Measurements from ENCODE around the gene CFAP299.
"Not testable (repeated sequence)": the region's sequence is repeated elsewhere in the genome, so short reads cannot be mapped to it uniquely, and the experiment has no call there.

Gene CFAP299

GRCh38 chr4:80307183-80307735, 28.3 kb upstream of the CFAP299 start:
- H3K36me3 ChIP-seq: no peaks in the 10 kb centered on the region
- H3K4me2 ChIP-seq: no peak overlapping the region

GRCh38 chr4:80307774-80308465, 27.6 kb upstream of the CFAP299 start:
- Histone ChIP-seq H3K9ac (no peak overlapping the region), H3K27ac (no peak overlapping the region), H3K9me3 (replicated peaks in 1 of 11) (peaks cover 0 to 3% (median 2%) of the 10 kb centered on the region in 11 experiments; a peak in 13 of 22 replicates), H4K20me1 (no peaks in the 10 kb centered on the region), H3K4me3 (no peak overlapping the region), H3K4me2 (no peak overlapping the region), H3K36me3 (no peaks in the 10 kb centered on the region), H3K4me1 (no peaks in the 10 kb centered on the region), H3K27me3 (no peaks in the 10 kb centered on the region)
- TF ChIP-seq Cebpa-rat (IDR thresholded peaks at IDR 0.05): no peak

More at GRCh38 chr4:80307183-80307735, 28.3 kb upstream of the CFAP299 start:
- H3K9ac ChIP-seq: no peak overlapping the region
- no peaks in the 10 kb centered on the region for H4K20me1 ChIP-seq
- TF ChIP-seq Cebpa-rat (IDR thresholded peaks at IDR 0.05): no peak
- H3K4me1 ChIP-seq: no peaks in the 10 kb centered on the region
- peaks cover 0 to 9% (median 7%) of the 10 kb centered on the region in 11 experiments; a peak in 13 of 22 replicates for H3K9me3 ChIP-seq (replicated peaks in 1 of 11)
- no peak overlapping the region for H3K27ac ChIP-seq
- no peak overlapping the region for H3K4me3 ChIP-seq
- H3K27me3 ChIP-seq: no peaks in the 10 kb centered on the region

DNA sequence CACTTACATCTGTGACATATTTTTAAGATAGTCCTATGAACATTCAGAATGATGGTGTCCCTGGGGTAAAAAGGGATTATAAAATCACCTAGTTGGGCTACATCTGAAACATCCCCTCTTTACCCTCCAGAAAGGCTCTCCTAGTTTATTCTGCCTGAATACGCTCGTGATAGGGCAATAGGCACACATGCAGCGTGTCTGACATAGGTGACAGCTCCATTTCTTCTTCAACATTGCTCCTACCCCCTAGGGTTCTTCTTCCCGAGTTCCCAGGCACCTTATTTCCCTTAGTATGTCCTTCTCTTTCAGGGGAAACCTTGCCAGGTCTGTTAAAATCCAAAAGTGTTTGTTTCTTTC, 27.1 kb upstream of the CFAP299 start:
- no peak overlapping the region for H3K4me3 ChIP-seq
- no peaks in the 10 kb centered on the region for H3K36me3 ChIP-seq
- TF ChIP-seq Cebpa-rat (IDR thresholded peaks at IDR 0.05): no peak
- H3K9ac ChIP-seq: no peak overlapping the region
- no peaks in the 10 kb centered on the region for H4K20me1 ChIP-seq
- no peaks in the 10 kb centered on the region for H3K4me1 ChIP-seq
- no peaks in the 10 kb centered on the region for H3K27me3 ChIP-seq
- H3K27ac ChIP-seq: no peak overlapping the region
- no peaks in the 10 kb centered on the region for H3K9me3 ChIP-seq (replicated peaks in 1 of 11)
- H3K4me2 ChIP-seq: no peak overlapping the region

- H3K27ac ChIP-seq: no peak overlapping the region
- no peaks in the 10 kb centered on the region for H4K20me1 ChIP-seq
- H3K9ac ChIP-seq: no peak overlapping the region
- no peaks in the 10 kb centered on the region for H3K9me3 ChIP-seq (replicated peaks in 1 of 11)
- no peak for TF ChIP-seq Cebpa-rat (IDR thresholded peaks at IDR 0.05)
- no peaks in the 10 kb centered on the region for H3K36me3 ChIP-seq
- no peak overlapping the region for H3K4me2 ChIP-seq
- no peak overlapping the region for H3K4me3 ChIP-seq
- H3K4me1 ChIP-seq: no peaks in the 10 kb centered on the region
- H3K27me3 ChIP-seq: no peaks in the 10 kb centered on the region
Observed at GRCh38 chr4:80309294-80310004, 26.1 kb upstream of the CFAP299 start.

- Histone ChIP-seq H3K27ac (no peak overlapping the region), H3K27me3 (no peaks in the 10 kb centered on the region), H3K4me2 (no peak overlapping the region), H3K4me3 (no peak overlapping the region), H3K4me1 (no peaks in the 10 kb centered on the region), H3K9ac (no peak overlapping the region), H3K36me3 (no peaks in the 10 kb centered on the region), H4K20me1 (no peaks in the 10 kb centered on the region), H3K9me3 (replicated peaks in 1 of 11) (no peaks in the 10 kb centered on the region)
- TF ChIP-seq Cebpa-rat (IDR thresholded peaks at IDR 0.05): no peak
Observed at GRCh38 chr4:80311130-80311529, 24.4 kb upstream of the CFAP299 start.

- no peaks in the 10 kb centered on the region for H3K4me1 ChIP-seq
- no peak for TF ChIP-seq Cebpa-rat (IDR thresholded peaks at IDR 0.05)
- H4K20me1 ChIP-seq: no peaks in the 10 kb centered on the region
- H3K9ac ChIP-seq: no peak overlapping the region
- H3K4me3 ChIP-seq: no peak overlapping the region
- no peaks in the 10 kb centered on the region for H3K27me3 ChIP-seq
- H3K36me3 ChIP-seq: no peaks in the 10 kb centered on the region
- H3K27ac ChIP-seq: no peak overlapping the region
- no peaks in the 10 kb centered on the region for H3K9me3 ChIP-seq (replicated peaks in 1 of 11)
- no peak overlapping the region for H3K4me2 ChIP-seq
Observed at GRCh38 chr4:80312124-80312523, 23.4 kb upstream of the CFAP299 start.

DNA sequence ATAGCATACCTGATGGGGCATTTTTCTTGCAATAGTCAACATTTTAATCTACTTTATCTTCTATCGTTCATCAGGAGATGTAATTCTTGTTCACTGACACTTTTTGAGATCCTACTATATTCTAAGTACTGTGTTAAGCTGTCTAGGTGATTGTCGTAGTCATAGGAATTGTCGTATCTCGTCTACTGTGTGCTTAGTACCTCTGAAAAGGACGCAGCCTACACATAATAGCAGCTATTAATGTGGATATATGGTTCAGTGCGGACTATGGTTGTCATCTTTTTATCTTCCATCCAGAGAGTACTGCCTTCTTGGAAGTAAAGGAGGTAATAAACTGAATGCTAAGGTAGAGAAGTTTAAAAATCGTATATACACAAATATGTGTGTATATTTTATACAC, 21.9 kb upstream of the CFAP299 start:
- Histone ChIP-seq H3K36me3 (no peaks in the 10 kb centered on the region), H4K20me1 (no peaks in the 10 kb centered on the region), H3K4me3 (no peak overlapping the region), H3K9ac (no peak overlapping the region), H3K9me3 (replicated peaks in 1 of 11) (no peaks in the 10 kb centered on the region), H3K4me1 (no peaks in the 10 kb centered on the region), H3K27me3 (no peaks in the 10 kb centered on the region), H3K27ac (no peak overlapping the region), H3K4me2 (no peak overlapping the region)
- no peak for TF ChIP-seq Cebpa-rat (IDR thresholded peaks at IDR 0.05)

GRCh38 chr4:80315848-80316247, 19.7 kb upstream of the CFAP299 start:
- H3K4me1 ChIP-seq, H3K27me3 ChIP-seq, H3K27ac ChIP-seq: not testable (repeated sequence)

DNA sequence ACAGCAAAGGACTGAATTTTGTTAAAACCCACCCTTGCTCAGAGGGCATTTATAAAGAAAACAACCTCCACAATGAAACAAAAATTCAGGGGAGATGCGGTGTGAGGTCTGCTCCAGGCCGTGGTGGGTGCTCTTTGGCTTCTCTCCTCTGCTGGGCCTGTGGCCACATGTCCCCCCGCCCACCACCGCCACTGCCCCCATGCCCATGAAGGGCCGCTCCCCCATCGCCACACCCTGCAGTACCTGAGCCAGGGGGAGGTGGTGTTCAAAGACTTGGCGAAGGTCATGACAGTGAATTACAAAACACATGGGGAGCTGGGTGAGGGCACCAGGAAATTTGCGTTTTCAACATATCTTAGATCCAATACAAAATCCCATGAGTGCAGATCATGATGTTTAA, 14.2 kb upstream of the CFAP299 start:
- Histone ChIP-seq H3K27ac (no peak overlapping the region), H4K20me1 (no peaks in the 10 kb centered on the region), H3K9me3 (replicated peaks in 1 of 11) (no peaks in the 10 kb centered on the region), H3K9ac (no peak overlapping the region), H3K4me2 (no peak overlapping the region), H3K27me3 (no peaks in the 10 kb centered on the region), H3K4me1 (no peaks in the 10 kb centered on the region), H3K36me3 (no peaks in the 10 kb centered on the region), H3K4me3 (no peak overlapping the region)
- no peak for TF ChIP-seq Cebpa-rat (IDR thresholded peaks at IDR 0.05)

More at GRCh38 chr4:80315848-80316247, 19.7 kb upstream of the CFAP299 start:
- H3K36me3 ChIP-seq; H4K20me1 ChIP-seq; H3K4me2 ChIP-seq; H3K9ac ChIP-seq; H3K4me3 ChIP-seq; H3K9me3 ChIP-seq (replicated peaks in 1 of 11): not testable (repeated sequence)

- no peaks in the 10 kb centered on the region for H3K9me3 ChIP-seq (replicated peaks in 1 of 11)
- no peak overlapping the region for H3K9ac ChIP-seq
- no peak overlapping the region for H3K4me2 ChIP-seq
- H3K27me3 ChIP-seq: no peaks in the 10 kb centered on the region
- no peak overlapping the region for H3K4me3 ChIP-seq
- H4K20me1 ChIP-seq: no peaks in the 10 kb centered on the region
- no peaks in the 10 kb centered on the region for H3K36me3 ChIP-seq
- H3K4me1 ChIP-seq: no peaks in the 10 kb centered on the region
- H3K27ac ChIP-seq: no peak overlapping the region
- TF ChIP-seq Cebpa-rat (IDR thresholded peaks at IDR 0.05): no peak
Observed at GRCh38 chr4:80321776-80322175, 13.8 kb upstream of the CFAP299 start.

Data from BLaER1 treated with 17β-estradiol and CSF1 and Interleukin-3, amounts not matched to agents 10 nM and 100 nM (cell line).